ACC112 (cell line): ENCODE measurements around the gene DHX34.
"Not testable (repeated sequence)": the region's sequence is repeated elsewhere in the genome, so short reads cannot be mapped to it uniquely, and the experiment has no call there.

Experiments used
- H2AFZ ChIP-seq: fragments of 200-600 bp; sonication (generic); one replicate; pipeline ENCODE4 v1.6.0; 2017; ENCODE audit warnings: antibody characterized with exemption, low read length; ENCODE audit not compliant: unreplicated experiment
- H3K27ac ChIP-seq: fragments of 200-600 bp; sonication (generic); 2 replicates; pipeline ENCODE4 v1.5.1; 2014; ENCODE audit warnings: low read depth, mild to moderate bottlenecking, antibody characterized with exemption, low read length, moderate library complexity
- H3K27me3 ChIP-seq: fragments of 200-600 bp; sonication (generic); 2 replicates; pipeline ENCODE4 v1.6.1; 2014; ENCODE audit warnings: mild to moderate bottlenecking, antibody characterized with exemption, low read length, moderate library complexity, mixed read lengths; ENCODE audit not compliant: insufficient read depth
- H3K36me3 ChIP-seq: fragments of 200-600 bp; sonication (generic); 2 replicates; pipeline ENCODE4 v1.6.1; 2016; ENCODE audit warnings: mild to moderate bottlenecking, antibody characterized with exemption, low read length, moderate library complexity, mixed read lengths; ENCODE audit not compliant: insufficient read depth
- H3K4me1 ChIP-seq: fragments of 200-600 bp; sonication (generic); one replicate; pipeline ENCODE4 v1.6.1; 2016; ENCODE audit warnings: low read length, mixed read lengths; ENCODE audit not compliant: insufficient read depth, unreplicated experiment, control insufficient read depth
- H3K4me3 ChIP-seq: fragments of 200-600 bp; sonication (generic); 2 replicates; pipeline ENCODE4 v1.5.1; 2014; ENCODE audit warnings: mild to moderate bottlenecking, low read depth, low read length
- H3K79me2 ChIP-seq: fragments of 200-600 bp; sonication (generic); one replicate; pipeline ENCODE4 v1.6.0; 2016; ENCODE audit warnings: low read length; ENCODE audit not compliant: control insufficient read depth, unreplicated experiment, insufficient read depth

The DHX34 gene, protein sequence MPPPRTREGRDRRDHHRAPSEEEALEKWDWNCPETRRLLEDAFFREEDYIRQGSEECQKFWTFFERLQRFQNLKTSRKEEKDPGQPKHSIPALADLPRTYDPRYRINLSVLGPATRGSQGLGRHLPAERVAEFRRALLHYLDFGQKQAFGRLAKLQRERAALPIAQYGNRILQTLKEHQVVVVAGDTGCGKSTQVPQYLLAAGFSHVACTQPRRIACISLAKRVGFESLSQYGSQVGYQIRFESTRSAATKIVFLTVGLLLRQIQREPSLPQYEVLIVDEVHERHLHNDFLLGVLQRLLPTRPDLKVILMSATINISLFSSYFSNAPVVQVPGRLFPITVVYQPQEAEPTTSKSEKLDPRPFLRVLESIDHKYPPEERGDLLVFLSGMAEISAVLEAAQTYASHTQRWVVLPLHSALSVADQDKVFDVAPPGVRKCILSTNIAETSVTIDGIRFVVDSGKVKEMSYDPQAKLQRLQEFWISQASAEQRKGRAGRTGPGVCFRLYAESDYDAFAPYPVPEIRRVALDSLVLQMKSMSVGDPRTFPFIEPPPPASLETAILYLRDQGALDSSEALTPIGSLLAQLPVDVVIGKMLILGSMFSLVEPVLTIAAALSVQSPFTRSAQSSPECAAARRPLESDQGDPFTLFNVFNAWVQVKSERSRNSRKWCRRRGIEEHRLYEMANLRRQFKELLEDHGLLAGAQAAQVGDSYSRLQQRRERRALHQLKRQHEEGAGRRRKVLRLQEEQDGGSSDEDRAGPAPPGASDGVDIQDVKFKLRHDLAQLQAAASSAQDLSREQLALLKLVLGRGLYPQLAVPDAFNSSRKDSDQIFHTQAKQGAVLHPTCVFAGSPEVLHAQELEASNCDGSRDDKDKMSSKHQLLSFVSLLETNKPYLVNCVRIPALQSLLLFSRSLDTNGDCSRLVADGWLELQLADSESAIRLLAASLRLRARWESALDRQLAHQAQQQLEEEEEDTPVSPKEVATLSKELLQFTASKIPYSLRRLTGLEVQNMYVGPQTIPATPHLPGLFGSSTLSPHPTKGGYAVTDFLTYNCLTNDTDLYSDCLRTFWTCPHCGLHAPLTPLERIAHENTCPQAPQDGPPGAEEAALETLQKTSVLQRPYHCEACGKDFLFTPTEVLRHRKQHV

DNA sequence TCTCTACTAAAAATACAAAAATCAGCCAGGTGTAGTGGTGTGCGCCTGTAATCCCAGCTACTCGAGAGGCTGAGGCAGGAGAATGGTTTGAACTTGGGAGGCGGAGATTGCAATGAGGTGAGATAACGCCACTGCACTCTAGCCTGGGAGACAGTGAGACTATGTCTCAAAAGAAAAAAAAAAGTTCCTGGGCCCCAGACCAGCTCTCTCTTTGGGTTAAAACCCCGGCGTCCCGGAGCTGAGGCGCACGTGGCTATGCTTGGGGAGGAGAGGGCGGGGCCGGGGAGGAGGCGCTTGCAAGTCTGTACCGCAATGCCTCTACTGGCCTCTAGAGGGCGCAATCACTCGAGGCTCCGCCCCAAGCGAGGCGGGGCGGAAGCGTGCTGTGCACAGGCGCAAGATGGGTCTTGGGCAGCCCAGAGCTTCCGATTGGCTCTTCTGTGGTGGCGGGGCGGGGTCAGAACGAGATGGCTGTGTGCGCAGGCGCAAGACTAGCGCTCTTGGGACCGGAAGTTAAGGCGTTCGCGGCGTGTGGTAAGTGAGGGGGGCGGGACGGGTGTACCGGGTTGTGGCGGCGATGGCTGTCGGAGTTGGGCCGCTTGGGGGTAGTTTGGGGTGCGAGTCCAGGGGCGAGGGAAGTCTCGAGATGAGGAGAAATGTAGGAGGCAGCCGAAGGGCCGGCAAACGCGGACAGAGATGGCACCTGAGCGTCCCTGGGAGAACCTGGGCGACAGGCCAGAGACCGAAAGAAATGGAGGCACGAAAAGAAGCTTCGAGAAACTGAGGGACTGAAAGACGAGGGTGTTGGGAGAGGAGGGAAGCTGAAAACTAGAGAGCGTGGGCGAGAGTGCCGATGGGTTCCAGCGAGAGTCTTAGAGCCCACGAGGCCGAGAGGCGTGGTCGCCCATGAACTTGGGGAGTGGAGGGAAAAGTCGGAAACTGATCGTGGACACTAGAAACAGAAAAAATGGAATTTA, at the start of gene DHX34:
TSS of gene DHX34 (plus strand) at position 497 of the 977 bp plus-strand sequence. CDS start 3,716 bp downstream, outside the sequence.
- peaks cover 10% of the 10 kb centered on the region; the same call in 1 of the 2 replicates for H3K36me3 ChIP-seq
- H3K79me2 ChIP-seq = peaks cover 25% of the 10 kb centered on the region
- H2AFZ ChIP-seq = peak within 1 kb of the TSS; percentile 96
- H3K4me1 ChIP-seq = peaks cover 3% of the 10 kb centered on the region
- H3K27me3 ChIP-seq = no peaks in the 10 kb centered on the region
- H3K27ac ChIP-seq = peak within 1 kb of the TSS; percentile 52
- H3K4me3 ChIP-seq = peak within 1 kb of the TSS; percentile 97

DNA sequence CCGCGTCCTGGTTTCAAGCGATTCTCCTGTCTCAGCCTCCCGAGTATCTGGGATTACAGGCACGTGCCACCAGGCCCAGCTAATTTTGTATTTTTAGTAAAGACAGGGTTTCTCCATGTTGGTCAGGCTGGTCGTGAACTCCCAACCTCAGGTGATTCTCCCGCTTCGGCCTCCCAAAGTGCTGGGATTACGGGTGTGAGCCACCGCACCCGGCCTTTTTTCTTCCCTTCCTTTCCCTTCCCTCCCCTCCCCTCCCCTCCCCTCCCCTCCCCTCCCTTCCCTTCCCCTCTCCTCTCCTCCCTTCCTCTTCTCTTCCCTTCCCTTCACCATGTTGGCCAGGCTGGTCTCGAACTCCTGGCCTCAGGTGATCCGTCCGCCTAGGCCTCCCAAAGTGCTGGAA, 48.2 kb upstream of the DHX34 start:
- H3K79me2 ChIP-seq, H3K36me3 ChIP-seq, H3K27ac ChIP-seq, H3K27me3 ChIP-seq, H3K4me1 ChIP-seq, H2AFZ ChIP-seq, H3K4me3 ChIP-seq: not testable (repeated sequence)

DNA sequence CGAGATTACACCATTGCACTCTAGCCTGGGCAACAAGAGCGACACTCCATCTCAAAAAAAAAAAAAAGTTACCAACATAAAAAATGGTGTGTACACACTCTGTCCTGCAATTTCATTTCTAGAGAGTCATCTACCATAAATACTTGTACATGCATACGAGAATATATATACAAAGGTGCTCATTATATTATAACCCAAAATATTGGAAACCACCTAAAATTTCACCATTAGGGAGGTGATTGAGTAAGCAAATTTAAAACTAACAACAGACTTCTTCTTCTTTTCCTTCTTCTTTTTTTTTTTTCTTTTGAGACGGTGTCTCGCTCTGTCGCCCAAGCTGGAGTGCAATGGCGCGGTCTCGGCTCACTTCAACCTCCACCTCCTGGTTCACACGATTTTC, 46.9 kb upstream of the DHX34 start:
- H3K79me2 ChIP-seq = no peaks in the 10 kb centered on the region
- no peaks in the 10 kb centered on the region for H3K36me3 ChIP-seq
- H3K27ac ChIP-seq = no peak overlapping the region
- peaks cover 3% of the 10 kb centered on the region for H3K4me1 ChIP-seq
- H3K27me3 ChIP-seq = no peaks in the 10 kb centered on the region
- H2AFZ ChIP-seq = no peak overlapping the region
- H3K4me3 ChIP-seq = no peak overlapping the region

DNA sequence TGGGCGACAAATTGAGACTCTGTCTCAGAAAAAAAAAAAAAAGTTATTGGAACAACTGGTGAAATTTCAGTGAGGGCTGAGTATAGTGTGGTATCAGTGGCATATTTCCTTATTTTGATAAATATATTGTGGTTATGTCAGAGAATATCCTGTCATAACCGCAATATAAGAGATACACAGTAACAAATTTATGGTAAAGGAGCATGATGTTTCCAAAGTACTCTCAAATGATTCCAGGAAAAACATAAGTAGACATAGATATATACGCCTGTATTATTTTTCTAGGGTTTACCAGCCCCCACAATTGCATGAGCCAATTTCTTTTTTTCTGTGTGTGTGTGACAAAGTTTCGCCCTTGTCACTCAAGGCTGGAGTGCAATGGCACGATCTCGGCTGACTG, 45.1 kb upstream of the DHX34 start:
- Histone ChIP-seq H3K27me3 (no peaks in the 10 kb centered on the region), H2AFZ (no peak overlapping the region), H3K4me3 (no peak overlapping the region), H3K27ac (no peak overlapping the region), H3K4me1 (peaks cover 5% of the 10 kb centered on the region), H3K36me3 (no peaks in the 10 kb centered on the region), H3K79me2 (no peaks in the 10 kb centered on the region)

DNA sequence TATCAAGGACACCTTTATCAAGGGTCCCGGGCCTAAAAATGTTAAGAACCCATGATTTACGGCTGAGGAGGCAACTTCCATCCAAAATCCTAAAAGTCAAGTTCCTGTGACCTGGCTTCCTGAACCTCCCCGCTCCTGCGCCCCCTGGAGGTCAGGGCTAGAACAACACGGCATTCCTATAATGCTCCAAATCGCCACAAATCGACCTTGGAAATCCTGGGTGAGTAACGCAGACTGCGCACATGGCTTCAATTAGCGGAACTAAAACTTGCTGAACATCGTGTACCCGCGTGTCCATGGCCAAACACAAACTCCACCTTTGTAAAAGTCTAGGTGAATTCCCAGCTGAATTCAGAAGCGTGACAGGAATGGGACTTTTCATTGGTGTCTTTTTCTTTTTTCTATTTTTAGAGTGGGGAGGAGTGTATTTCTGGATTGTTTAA, 43.8 kb upstream of the DHX34 start:
- H2AFZ ChIP-seq = no peak overlapping the region

DNA sequence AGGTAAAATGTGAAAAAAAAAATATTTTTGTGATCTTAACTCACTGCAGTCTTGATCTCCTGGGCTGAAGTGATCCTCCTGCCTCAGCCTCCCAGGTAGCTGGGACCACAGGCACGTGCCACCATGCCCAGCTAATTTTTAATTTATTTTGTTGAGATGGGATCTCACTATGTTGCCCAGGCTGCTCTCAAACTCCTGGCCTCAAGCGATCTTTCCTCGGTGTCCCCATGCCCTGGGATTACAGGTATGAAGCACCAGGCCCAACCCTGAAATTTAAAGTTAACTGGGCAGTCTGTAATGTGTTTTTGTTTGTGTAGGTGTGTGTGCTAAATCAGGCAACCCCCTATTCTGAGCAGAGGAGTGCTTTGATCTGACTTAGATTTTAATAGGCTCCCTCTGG, 42.8 kb upstream of the DHX34 start:
- Histone ChIP-seq H3K36me3 (no peaks in the 10 kb centered on the region), H3K4me1 (peaks cover 15% of the 10 kb centered on the region), H3K79me2 (no peaks in the 10 kb centered on the region), H2AFZ (no peak overlapping the region), H3K27me3 (no peaks in the 10 kb centered on the region), H3K27ac (peak overlapping the region; percentile 63), H3K4me3 (no peak overlapping the region)

More for the DNA sequence above, 43.8 kb upstream of the DHX34 start:
- H3K4me1 ChIP-seq = peaks cover 15% of the 10 kb centered on the region
- H3K36me3 ChIP-seq = no peaks in the 10 kb centered on the region
- peak overlapping the region; percentile 59; the same call in 1 of the 2 replicates for H3K4me3 ChIP-seq
- peak overlapping the region; percentile 63; the same call in 1 of the 2 replicates for H3K27ac ChIP-seq
- no peaks in the 10 kb centered on the region for H3K79me2 ChIP-seq
- H3K27me3 ChIP-seq = no peaks in the 10 kb centered on the region

DNA sequence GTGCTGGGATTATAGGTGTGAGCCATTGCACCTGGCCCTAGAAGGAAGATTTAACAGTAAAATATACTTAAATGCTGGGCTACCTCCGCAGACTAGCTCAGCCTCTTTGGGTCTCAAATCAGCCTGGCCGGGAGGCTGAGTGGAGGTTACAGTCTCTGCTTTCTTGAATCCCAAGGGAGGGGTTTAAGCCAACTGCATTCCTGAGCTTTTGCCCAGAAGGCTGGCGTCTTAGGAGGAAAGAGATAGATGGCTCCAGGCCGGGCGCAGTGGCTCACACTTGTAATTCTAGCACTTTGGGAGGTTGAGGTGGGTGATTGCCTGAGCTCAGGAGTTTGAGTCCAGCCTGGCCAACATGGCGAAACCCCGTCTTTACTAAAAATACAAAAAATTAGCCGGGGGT, 40.1 kb upstream of the DHX34 start:
- Histone ChIP-seq H3K79me2 (no peaks in the 10 kb centered on the region), H3K4me3 (no peak overlapping the region), H3K36me3 (no peaks in the 10 kb centered on the region), H2AFZ (no peak overlapping the region), H3K27me3 (no peaks in the 10 kb centered on the region), H3K4me1 (peaks cover 15% of the 10 kb centered on the region), H3K27ac (peak overlapping the region; percentile 42; the same call in 1 of the 2 replicates)

DNA sequence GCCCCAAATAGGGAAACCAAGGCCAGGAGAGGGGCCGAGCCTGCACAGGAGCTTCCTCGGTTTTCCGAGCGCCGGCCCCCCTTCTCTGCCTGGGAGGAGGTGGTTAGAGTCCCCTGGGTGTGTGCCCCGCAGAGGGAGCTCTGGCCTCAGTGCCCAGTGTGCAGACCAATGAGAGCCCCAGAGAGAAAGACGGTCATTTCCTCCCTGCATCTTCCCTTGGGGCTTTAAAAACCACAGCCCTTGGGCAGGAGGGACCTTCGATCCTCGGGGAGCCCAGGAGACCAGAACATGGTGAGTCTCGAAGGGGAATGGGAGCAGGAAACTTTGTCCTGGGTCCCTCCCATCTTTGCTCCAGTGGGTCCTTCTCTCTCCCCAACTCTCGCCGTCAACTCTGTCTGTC, 39.5 kb upstream of the DHX34 start, which contains the start of gene C5AR1:
TSS of gene C5AR1 (plus strand) at position 254 of the 400 bp plus-strand sequence. CDS start at position 289, 35 bp downstream.
- peaks cover 15% of the 10 kb centered on the region for H3K4me1 ChIP-seq
- H3K79me2 ChIP-seq = no peaks in the 10 kb centered on the region
- H3K4me3 ChIP-seq = no peak within 1 kb of the TSS
- no peaks in the 10 kb centered on the region for H3K27me3 ChIP-seq
- H2AFZ ChIP-seq = no peak within 1 kb of the TSS
- peak within 1 kb of the TSS; percentile 42; the same call in 1 of the 2 replicates for H3K27ac ChIP-seq
- no peaks in the 10 kb centered on the region for H3K36me3 ChIP-seq

DNA sequence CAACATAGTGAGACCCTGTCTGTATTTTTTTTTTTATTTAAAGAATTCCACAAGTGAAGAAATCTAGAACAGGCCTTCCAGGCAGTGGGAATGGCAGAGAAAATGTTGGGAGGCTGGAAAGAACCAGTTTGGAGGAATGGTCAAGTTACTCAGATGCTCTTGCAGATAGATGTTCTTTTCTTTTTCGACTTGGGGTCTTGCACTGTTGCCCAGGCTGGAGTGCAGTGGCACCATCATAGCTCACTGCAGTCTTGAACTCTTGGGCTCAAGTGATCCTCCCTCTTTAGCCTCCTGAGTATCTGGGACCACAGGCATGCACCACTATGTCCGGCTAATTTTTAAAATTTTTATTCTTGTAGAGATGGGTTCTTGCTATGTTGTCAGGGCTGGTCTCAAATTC, 38.8 kb upstream of the DHX34 start:
- Histone ChIP-seq H2AFZ (no peak overlapping the region), H3K4me3 (no peak overlapping the region), H3K4me1 (peaks cover 19% of the 10 kb centered on the region), H3K27ac (no peak overlapping the region), H3K36me3 (no peaks in the 10 kb centered on the region), H3K27me3 (no peaks in the 10 kb centered on the region), H3K79me2 (no peaks in the 10 kb centered on the region)
